GM23338 (cell line): ENCODE data around the gene RUNX1. TPM values are rescaled to one million over a fixed set of nuclear protein-coding genes. Genes with fewer than 3 reads are reported as not detected.

Experiments used
- ATAC-seq: fragments of 200-7000 bp; cut with Tn5 transposase; 3 replicates; pipeline ENCODE4 v1.9.1; 2020
- DNase-seq: peaks from one replicate; pipeline ENCODE4 v3.0.0-alpha.2; 2015; ENCODE audit warnings: low spot score
- H2AFZ ChIP-seq: fragments of 200-600 bp; sonication (generic); 2 replicates; pipeline ENCODE4 v1.8.0; 2016; ENCODE audit warnings: antibody characterized with exemption, mild to moderate bottlenecking, moderate library complexity
- H3F3A ChIP-seq: fragments of 200-600 bp; sonication (generic); replicated peaks from 2 replicates; pipeline ENCODE4 v1.8.0; 2017; ENCODE audit warnings: antibody characterized with exemption, mixed run types, low read depth
- H3K27ac ChIP-seq: fragments of 200-600 bp; sonication (generic); 2 replicates; pipeline ENCODE4 v1.6.1; 2016; ENCODE audit warnings: low read depth
- H3K27me3 ChIP-seq: fragments of 200-600 bp; sonication (generic); 2 replicates; pipeline ENCODE4 v1.8.0; 2016; ENCODE audit warnings: mild to moderate bottlenecking, mixed run types, moderate library complexity; ENCODE audit not compliant: insufficient read depth
- H3K36me3 ChIP-seq: fragments of 200-600 bp; sonication (generic); 2 replicates; pipeline ENCODE4 v1.8.0; 2016; ENCODE audit warnings: mild to moderate bottlenecking; ENCODE audit not compliant: insufficient read depth
- H3K4me1 ChIP-seq: fragments of 200-600 bp; sonication (generic); 2 replicates; pipeline ENCODE4 v1.8.0; 2016; ENCODE audit warnings: mild to moderate bottlenecking, moderate library complexity; ENCODE audit not compliant: insufficient read depth
- H3K4me2 ChIP-seq: fragments of 200-600 bp; sonication (generic); 2 replicates; pipeline ENCODE4 v1.7.1; 2017; ENCODE audit warnings: mixed run types
- H3K4me3 ChIP-seq: fragments of 200-600 bp; sonication (generic); 2 replicates; pipeline ENCODE4 v1.6.1; 2016; ENCODE audit warnings: mixed run types
- H3K79me2 ChIP-seq: fragments of 200-600 bp; sonication (generic); replicated peaks from 2 replicates; pipeline ENCODE4 v1.8.0; 2017; ENCODE audit warnings: mild to moderate bottlenecking; ENCODE audit not compliant: insufficient read depth
- H3K9me2 ChIP-seq: fragments of 200-600 bp; sonication (generic); 2 replicates; pipeline ENCODE4 v1.8.0; 2017; ENCODE audit not compliant: insufficient read depth
- H4K20me1 ChIP-seq: fragments of 200-600 bp; sonication (generic); replicated peaks from 2 replicates; pipeline ENCODE4 v1.8.0; 2017; ENCODE audit warnings: mild to moderate bottlenecking; ENCODE audit not compliant: insufficient read depth
- H3K27ac Mint-ChIP-seq: 2 replicates; pipeline ENCODE4 v1.8.0; 2020; ENCODE audit warnings: inconsistent platforms, mild to moderate bottlenecking, moderate library complexity, mixed read lengths
- H3K27me3 Mint-ChIP-seq: 3 replicates; pipeline ENCODE4 v1.8.0; 2022; ENCODE audit warnings: low read depth, mild to moderate bottlenecking, moderate library complexity, mixed read lengths, inconsistent platforms; ENCODE audit not compliant: insufficient read depth, poor library complexity
- H3K36me3 Mint-ChIP-seq: 3 replicates; pipeline ENCODE4 v1.8.0; 2021; ENCODE audit warnings: low read depth, mild to moderate bottlenecking, inconsistent platforms, moderate library complexity, mixed read lengths
- H3K4me1 Mint-ChIP-seq: 3 replicates; pipeline ENCODE4 v1.8.0; 2020; ENCODE audit warnings: mild to moderate bottlenecking, inconsistent platforms, mixed read lengths
- H3K4me3 Mint-ChIP-seq: 3 replicates; pipeline ENCODE4 v1.8.0; 2021; ENCODE audit warnings: moderate library complexity, mild to moderate bottlenecking, inconsistent platforms, mixed read lengths
- H3K9me3 Mint-ChIP-seq: 3 replicates; pipeline ENCODE4 v1.8.0; 2020; ENCODE audit warnings: moderate library complexity, mild to moderate bottlenecking, inconsistent platforms, mixed read lengths
- CREB1 ChIP-seq: fragments of 250-450 bp; sonication (Bioruptor Pico); IDR thresholded peaks from 2 replicates; pipeline ENCODE4 v1.5.0; 2020; ENCODE audit warnings: low read depth, mild to moderate bottlenecking, moderate library complexity
- EZH2 ChIP-seq: fragments of 200-600 bp; sonication (generic); IDR thresholded peaks from one replicate; pipeline ENCODE4 v1.8.0; 2017; ENCODE audit warnings: antibody characterized with exemption, mild to moderate bottlenecking, low read depth; ENCODE audit not compliant: unreplicated experiment
- EZH2phosphoT487 ChIP-seq: fragments of 200-600 bp; sonication (generic); IDR thresholded peaks from one replicate; pipeline ENCODE4 v1.8.1; 2018; ENCODE audit warnings: antibody characterized with exemption; ENCODE audit not compliant: unreplicated experiment
- JUNB ChIP-seq: IDR thresholded peaks from one replicate; pipeline ENCODE4 v1.6.1; 2016; ENCODE audit warnings: antibody characterized with exemption; ENCODE audit not compliant: unreplicated experiment
- NANOG ChIP-seq: IDR thresholded peaks from 2 replicates; pipeline ENCODE4 v1.6.1; 2016; ENCODE audit warnings: antibody characterized with exemption, borderline replicate concordance
- POLR2AphosphoS5 ChIP-seq: IDR thresholded peaks from 2 replicates; pipeline ENCODE4 v1.6.1; 2016; ENCODE audit warnings: antibody characterized with exemption, low read depth
- STAT1 ChIP-seq: IDR thresholded peaks from one replicate; pipeline ENCODE4 v1.6.1; 2016; ENCODE audit warnings: antibody characterized with exemption; ENCODE audit not compliant: unreplicated experiment
- ZNF114 ChIP-seq: fragments of 250-450 bp; sonication (Bioruptor Pico); IDR thresholded peaks from 2 replicates; pipeline ENCODE4 v1.5.0; 2020; ENCODE audit warnings: mild to moderate bottlenecking, moderate library complexity
- ZNF331 ChIP-seq: fragments of 250-450 bp; sonication (Bioruptor Pico); IDR thresholded peaks from 2 replicates; pipeline ENCODE4 v1.5.0; 2020; ENCODE audit warnings: low read depth, mild to moderate bottlenecking, moderate library complexity
- polyA plus RNA-seq: library from polyadenylated mRNA; unstranded; fragments of >200 nt; fragmentation: Nextera tagmentation; extraction: Ambion mirVana; gene quantifications from 2 replicates; pipeline ENCODE4 v1.2.1, GENCODE V29; 2016
- total RNA-seq: library from RNA; depleted of rRNA; stranded (reverse); fragments of >200 nt; shearing (Covaris generic); gene quantifications from 2 replicates; pipeline ENCODE4 v1.2.3, GENCODE V29; 2014
- TF ChIP-seq, protein P1 (sequence below): IDR thresholded peaks from 2 replicates; pipeline ENCODE4 v1.6.1; 2016; ENCODE audit warnings: antibody characterized with exemption
- TF ChIP-seq, protein P2 (sequence below): fragments of 250-450 bp; sonication (Bioruptor Pico); IDR thresholded peaks from 2 replicates; pipeline ENCODE4 v1.5.0; 2020; ENCODE audit warnings: mild to moderate bottlenecking, moderate library complexity
- TF ChIP-seq, protein P3 (sequence below), 2 experiments: fragments of 200-600 bp in 1 of 2; sonication (generic) in 1 of 2; conservative IDR thresholded peaks; 2 replicates each; pipeline versions ENCODE4 v1.5.1 to v1.6.1; 2016 to 2017; ENCODE audit warnings: antibody characterized with exemption in 2 of 2, low read depth in 2 of 2, mild to moderate bottlenecking in 2 of 2, moderate library complexity in 1 of 2
- TF ChIP-seq, protein P4 (sequence below): IDR thresholded peaks from one replicate; pipeline ENCODE4 v1.6.1; 2018; ENCODE audit warnings: antibody characterized with exemption; ENCODE audit not compliant: unreplicated experiment

RUNX1 gene
- total and polyA plus RNA-seq, 2 experiments from 2014 or later = 0.29 to 1.1 TPM

DNA sequence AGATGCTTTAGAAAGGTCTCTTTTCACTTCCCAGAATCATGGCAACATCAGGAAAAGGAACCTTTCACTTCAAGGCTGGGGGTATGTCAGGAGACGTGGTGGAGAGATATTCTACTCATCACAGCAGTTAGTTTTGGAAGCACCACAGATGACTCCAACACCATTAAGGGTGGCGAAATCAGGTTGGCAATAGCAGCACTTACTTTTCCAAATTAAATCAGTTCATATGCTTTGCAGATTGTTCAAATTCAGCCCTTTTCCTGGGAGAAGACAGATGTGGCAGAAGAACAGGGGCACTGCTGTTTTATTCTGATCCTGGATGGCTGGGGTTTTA, 79.0 kb downstream of the RUNX1 start:
- Histone ChIP-seq H3F3A (no peaks in the 10 kb centered on the region), H3K4me3 (no peak overlapping the region), H3K27ac (no peak overlapping the region), H3K79me2 (no peaks in the 10 kb centered on the region), H4K20me1 (no peaks in the 10 kb centered on the region), H3K36me3 (no peaks in the 10 kb centered on the region), H3K27me3 (no peaks in the 10 kb centered on the region), H3K9me2 (no peaks in the 10 kb centered on the region), H2AFZ (no peak overlapping the region), H3K4me1 (no peaks in the 10 kb centered on the region), H3K4me2 (no peak overlapping the region)
- DNase-seq = no peak
- Mint-ChIP-seq H3K4me1 (peaks cover 9% of the 10 kb centered on the region; the same call in 1 of the 3 replicates), H3K27ac (no peak overlapping the region), H3K4me3 (no peak overlapping the region), H3K9me3 (no peaks in the 10 kb centered on the region), H3K36me3 (no peaks in the 10 kb centered on the region), H3K27me3 (peaks cover 2% of the 10 kb centered on the region)
- no peak for ATAC-seq
- TF ChIP-seq, protein P1, sequence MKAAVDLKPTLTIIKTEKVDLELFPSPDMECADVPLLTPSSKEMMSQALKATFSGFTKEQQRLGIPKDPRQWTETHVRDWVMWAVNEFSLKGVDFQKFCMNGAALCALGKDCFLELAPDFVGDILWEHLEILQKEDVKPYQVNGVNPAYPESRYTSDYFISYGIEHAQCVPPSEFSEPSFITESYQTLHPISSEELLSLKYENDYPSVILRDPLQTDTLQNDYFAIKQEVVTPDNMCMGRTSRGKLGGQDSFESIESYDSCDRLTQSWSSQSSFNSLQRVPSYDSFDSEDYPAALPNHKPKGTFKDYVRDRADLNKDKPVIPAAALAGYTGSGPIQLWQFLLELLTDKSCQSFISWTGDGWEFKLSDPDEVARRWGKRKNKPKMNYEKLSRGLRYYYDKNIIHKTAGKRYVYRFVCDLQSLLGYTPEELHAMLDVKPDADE = no peak
- TF ChIP-seq, protein P2, sequence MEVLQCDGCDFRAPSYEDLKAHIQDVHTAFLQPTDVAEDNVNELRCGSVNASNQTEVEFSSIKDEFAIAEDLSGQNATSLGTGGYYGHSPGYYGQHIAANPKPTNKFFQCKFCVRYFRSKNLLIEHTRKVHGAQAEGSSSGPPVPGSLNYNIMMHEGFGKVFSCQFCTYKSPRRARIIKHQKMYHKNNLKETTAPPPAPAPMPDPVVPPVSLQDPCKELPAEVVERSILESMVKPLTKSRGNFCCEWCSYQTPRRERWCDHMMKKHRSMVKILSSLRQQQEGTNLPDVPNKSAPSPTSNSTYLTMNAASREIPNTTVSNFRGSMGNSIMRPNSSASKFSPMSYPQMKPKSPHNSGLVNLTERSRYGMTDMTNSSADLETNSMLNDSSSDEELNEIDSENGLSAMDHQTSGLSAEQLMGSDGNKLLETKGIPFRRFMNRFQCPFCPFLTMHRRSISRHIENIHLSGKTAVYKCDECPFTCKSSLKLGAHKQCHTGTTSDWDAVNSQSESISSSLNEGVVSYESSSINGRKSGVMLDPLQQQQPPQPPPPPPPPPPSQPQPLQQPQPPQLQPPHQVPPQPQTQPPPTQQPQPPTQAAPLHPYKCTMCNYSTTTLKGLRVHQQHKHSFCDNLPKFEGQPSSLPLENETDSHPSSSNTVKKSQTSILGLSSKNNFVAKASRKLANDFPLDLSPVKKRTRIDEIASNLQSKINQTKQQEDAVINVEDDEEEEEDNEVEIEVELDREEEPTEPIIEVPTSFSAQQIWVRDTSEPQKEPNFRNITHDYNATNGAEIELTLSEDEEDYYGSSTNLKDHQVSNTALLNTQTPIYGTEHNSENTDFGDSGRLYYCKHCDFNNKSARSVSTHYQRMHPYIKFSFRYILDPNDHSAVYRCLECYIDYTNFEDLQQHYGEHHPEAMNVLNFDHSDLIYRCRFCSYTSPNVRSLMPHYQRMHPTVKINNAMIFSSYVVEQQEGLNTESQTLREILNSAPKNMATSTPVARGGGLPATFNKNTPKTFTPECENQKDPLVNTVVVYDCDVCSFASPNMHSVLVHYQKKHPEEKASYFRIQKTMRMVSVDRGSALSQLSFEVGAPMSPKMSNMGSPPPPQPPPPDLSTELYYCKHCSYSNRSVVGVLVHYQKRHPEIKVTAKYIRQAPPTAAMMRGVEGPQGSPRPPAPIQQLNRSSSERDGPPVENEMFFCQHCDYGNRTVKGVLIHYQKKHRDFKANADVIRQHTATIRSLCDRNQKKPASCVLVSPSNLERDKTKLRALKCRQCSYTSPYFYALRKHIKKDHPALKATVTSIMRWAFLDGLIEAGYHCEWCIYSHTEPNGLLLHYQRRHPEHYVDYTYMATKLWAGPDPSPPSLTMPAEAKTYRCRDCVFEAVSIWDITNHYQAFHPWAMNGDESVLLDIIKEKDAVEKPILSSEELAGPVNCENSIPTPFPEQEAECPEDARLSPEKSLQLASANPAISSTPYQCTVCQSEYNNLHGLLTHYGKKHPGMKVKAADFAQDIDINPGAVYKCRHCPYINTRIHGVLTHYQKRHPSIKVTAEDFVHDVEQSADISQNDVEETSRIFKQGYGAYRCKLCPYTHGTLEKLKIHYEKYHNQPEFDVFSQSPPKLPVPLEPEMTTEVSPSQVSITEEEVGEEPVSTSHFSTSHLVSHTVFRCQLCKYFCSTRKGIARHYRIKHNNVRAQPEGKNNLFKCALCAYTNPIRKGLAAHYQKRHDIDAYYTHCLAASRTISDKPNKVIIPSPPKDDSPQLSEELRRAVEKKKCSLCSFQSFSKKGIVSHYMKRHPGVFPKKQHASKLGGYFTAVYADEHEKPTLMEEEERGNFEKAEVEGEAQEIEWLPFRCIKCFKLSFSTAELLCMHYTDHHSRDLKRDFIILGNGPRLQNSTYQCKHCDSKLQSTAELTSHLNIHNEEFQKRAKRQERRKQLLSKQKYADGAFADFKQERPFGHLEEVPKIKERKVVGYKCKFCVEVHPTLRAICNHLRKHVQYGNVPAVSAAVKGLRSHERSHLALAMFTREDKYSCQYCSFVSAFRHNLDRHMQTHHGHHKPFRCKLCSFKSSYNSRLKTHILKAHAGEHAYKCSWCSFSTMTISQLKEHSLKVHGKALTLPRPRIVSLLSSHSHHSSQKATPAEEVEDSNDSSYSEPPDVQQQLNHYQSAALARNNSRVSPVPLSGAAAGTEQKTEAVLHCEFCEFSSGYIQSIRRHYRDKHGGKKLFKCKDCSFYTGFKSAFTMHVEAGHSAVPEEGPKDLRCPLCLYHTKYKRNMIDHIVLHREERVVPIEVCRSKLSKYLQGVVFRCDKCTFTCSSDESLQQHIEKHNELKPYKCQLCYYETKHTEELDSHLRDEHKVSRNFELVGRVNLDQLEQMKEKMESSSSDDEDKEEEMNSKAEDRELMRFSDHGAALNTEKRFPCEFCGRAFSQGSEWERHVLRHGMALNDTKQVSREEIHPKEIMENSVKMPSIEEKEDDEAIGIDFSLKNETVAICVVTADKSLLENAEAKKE = no peak
- TF ChIP-seq ZNF331 (CRISPR knock-in tag) (no peak), STAT1 (no peak), POLR2AphosphoS5 (no peak), NANOG (no peak), ZNF114 (CRISPR knock-in tag) (no peak), EZH2phosphoT487 (no peak), CREB1 (CRISPR knock-in tag) (no peak), EZH2 (no peak), JUNB (no peak)
- TF ChIP-seq, protein P3, sequence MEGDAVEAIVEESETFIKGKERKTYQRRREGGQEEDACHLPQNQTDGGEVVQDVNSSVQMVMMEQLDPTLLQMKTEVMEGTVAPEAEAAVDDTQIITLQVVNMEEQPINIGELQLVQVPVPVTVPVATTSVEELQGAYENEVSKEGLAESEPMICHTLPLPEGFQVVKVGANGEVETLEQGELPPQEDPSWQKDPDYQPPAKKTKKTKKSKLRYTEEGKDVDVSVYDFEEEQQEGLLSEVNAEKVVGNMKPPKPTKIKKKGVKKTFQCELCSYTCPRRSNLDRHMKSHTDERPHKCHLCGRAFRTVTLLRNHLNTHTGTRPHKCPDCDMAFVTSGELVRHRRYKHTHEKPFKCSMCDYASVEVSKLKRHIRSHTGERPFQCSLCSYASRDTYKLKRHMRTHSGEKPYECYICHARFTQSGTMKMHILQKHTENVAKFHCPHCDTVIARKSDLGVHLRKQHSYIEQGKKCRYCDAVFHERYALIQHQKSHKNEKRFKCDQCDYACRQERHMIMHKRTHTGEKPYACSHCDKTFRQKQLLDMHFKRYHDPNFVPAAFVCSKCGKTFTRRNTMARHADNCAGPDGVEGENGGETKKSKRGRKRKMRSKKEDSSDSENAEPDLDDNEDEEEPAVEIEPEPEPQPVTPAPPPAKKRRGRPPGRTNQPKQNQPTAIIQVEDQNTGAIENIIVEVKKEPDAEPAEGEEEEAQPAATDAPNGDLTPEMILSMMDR (conservative IDR thresholded peaks at IDR 0.05; ENCODE audit: low read depth in 2 of 2) = no peak
- TF ChIP-seq, protein P4, sequence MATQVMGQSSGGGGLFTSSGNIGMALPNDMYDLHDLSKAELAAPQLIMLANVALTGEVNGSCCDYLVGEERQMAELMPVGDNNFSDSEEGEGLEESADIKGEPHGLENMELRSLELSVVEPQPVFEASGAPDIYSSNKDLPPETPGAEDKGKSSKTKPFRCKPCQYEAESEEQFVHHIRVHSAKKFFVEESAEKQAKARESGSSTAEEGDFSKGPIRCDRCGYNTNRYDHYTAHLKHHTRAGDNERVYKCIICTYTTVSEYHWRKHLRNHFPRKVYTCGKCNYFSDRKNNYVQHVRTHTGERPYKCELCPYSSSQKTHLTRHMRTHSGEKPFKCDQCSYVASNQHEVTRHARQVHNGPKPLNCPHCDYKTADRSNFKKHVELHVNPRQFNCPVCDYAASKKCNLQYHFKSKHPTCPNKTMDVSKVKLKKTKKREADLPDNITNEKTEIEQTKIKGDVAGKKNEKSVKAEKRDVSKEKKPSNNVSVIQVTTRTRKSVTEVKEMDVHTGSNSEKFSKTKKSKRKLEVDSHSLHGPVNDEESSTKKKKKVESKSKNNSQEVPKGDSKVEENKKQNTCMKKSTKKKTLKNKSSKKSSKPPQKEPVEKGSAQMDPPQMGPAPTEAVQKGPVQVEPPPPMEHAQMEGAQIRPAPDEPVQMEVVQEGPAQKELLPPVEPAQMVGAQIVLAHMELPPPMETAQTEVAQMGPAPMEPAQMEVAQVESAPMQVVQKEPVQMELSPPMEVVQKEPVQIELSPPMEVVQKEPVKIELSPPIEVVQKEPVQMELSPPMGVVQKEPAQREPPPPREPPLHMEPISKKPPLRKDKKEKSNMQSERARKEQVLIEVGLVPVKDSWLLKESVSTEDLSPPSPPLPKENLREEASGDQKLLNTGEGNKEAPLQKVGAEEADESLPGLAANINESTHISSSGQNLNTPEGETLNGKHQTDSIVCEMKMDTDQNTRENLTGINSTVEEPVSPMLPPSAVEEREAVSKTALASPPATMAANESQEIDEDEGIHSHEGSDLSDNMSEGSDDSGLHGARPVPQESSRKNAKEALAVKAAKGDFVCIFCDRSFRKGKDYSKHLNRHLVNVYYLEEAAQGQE = no peak
